RWPE2 (cell line): ENCODE measurements around the gene CNDP2.

ENCODE experiments used
- ATAC-seq: fragments of 200-7000 bp; cut with Tn5 transposase; 3 replicates; pipeline ENCODE4 v1.9.1; 2021; ENCODE audit warnings: low read depth
- DNase-seq: peaks from one replicate; pipeline ENCODE4 v3.0.0-alpha.2; 2020; ENCODE audit warnings: low spot score
- H3K27ac ChIP-seq: fragments of 450-650 bp; 2 replicates; pipeline ENCODE4 v1.5.1; 2017; ENCODE audit warnings: mild to moderate bottlenecking; ENCODE audit not compliant: poor library complexity, severe bottlenecking
- H3K27me3 ChIP-seq: fragments of 250-450 bp; sonication (Bioruptor Pico); 2 replicates; pipeline ENCODE4 v1.5.1; 2021; ENCODE audit warnings: mild to moderate bottlenecking, moderate library complexity; ENCODE audit not compliant: insufficient read depth, poor library complexity, severe bottlenecking
- H3K36me3 ChIP-seq: fragments of 250-450 bp; sonication (Bioruptor Pico); 2 replicates; pipeline ENCODE4 v1.5.1; 2020; ENCODE audit warnings: low read depth, mild to moderate bottlenecking, moderate library complexity
- H3K4me1 ChIP-seq: fragments of 250-450 bp; sonication (Bioruptor Pico); 2 replicates; pipeline ENCODE4 v1.5.1; 2021; ENCODE audit warnings: mild to moderate bottlenecking, moderate library complexity; ENCODE audit not compliant: insufficient read depth, poor library complexity, severe bottlenecking
- H3K4me3 ChIP-seq: fragments of 250-450 bp; sonication (Bioruptor Pico); 2 replicates; pipeline ENCODE4 v1.5.1; 2021; ENCODE audit warnings: mild to moderate bottlenecking, moderate library complexity; ENCODE audit not compliant: severe bottlenecking
- H3K9me3 ChIP-seq: fragments of 250-450 bp; sonication (Bioruptor Pico); 2 replicates; pipeline ENCODE4 v1.5.1; 2021; ENCODE audit warnings: mild to moderate bottlenecking, moderate library complexity; ENCODE audit not compliant: severe bottlenecking
- CTCF ChIP-seq: fragments of 450-650 bp; IDR thresholded peaks from one replicate; pipeline ENCODE4 v1.5.1; 2017; ENCODE audit warnings: mild to moderate bottlenecking, moderate library complexity; ENCODE audit not compliant: poor library complexity, severe bottlenecking

CNDP2 gene

GRCh38 chr18:74459889-74460288 lies 36.3 kb upstream of the CNDP2 start:
- DNase-seq, result no peak
- H3K36me3 ChIP-seq, result no peaks in the 10 kb centered on the region
- no peak overlapping the region for H3K4me3 ChIP-seq
- no peaks in the 10 kb centered on the region for H3K9me3 ChIP-seq
- no peaks in the 10 kb centered on the region for H3K4me1 ChIP-seq
- H3K27ac ChIP-seq, result no peak overlapping the region
- TF ChIP-seq CTCF, result no peak
- peaks cover 51% of the 10 kb centered on the region for H3K27me3 ChIP-seq
- no peak for ATAC-seq

GRCh38 chr18:74460825-74461224 lies 35.3 kb upstream of the CNDP2 start:
- no peak for DNase-seq
- Histone ChIP-seq H3K36me3 (no peaks in the 10 kb centered on the region), H3K4me1 (no peaks in the 10 kb centered on the region), H3K27ac (no peak overlapping the region), H3K27me3 (peaks cover 43% of the 10 kb centered on the region), H3K9me3 (no peaks in the 10 kb centered on the region), H3K4me3 (no peak overlapping the region)
- no peak for TF ChIP-seq CTCF
- ATAC-seq, result no peak

- Histone ChIP-seq H3K27me3 (peaks cover 22% of the 10 kb centered on the region), H3K4me3 (no peak overlapping the region)
- no peak for ATAC-seq
These were observed 32.9 kb upstream of the CNDP2 start for GRCh38 chr18:74463254-74463653.

GRCh38 chr18:74463983-74464382 lies 32.2 kb upstream of the CNDP2 start:
- TF ChIP-seq CTCF, result no peak
- no peak overlapping the region for H3K4me3 ChIP-seq
- peaks cover 15% of the 10 kb centered on the region for H3K27me3 ChIP-seq
- no peak overlapping the region for H3K27ac ChIP-seq
- DNase-seq (no peak), ATAC-seq (no peak)
- no peaks in the 10 kb centered on the region for H3K9me3 ChIP-seq
- no peaks in the 10 kb centered on the region for H3K36me3 ChIP-seq
- no peaks in the 10 kb centered on the region for H3K4me1 ChIP-seq

More at GRCh38 chr18:74463254-74463653, 32.9 kb upstream of the CNDP2 start:
- H3K4me1 ChIP-seq, result no peaks in the 10 kb centered on the region
- DNase-seq, result no peak
- H3K27ac ChIP-seq, result no peak overlapping the region
- no peak for TF ChIP-seq CTCF
- H3K36me3 ChIP-seq, result no peaks in the 10 kb centered on the region
- no peaks in the 10 kb centered on the region for H3K9me3 ChIP-seq

GRCh38 chr18:74465775-74466174 lies 30.4 kb upstream of the CNDP2 start:
- TF ChIP-seq CTCF, result no peak
- ATAC-seq (no peak), DNase-seq (no peak)
- no peaks in the 10 kb centered on the region for H3K4me1 ChIP-seq
- no peaks in the 10 kb centered on the region for H3K36me3 ChIP-seq
- H3K4me3 ChIP-seq, result no peak overlapping the region
- H3K27me3 ChIP-seq, result no peaks in the 10 kb centered on the region
- no peaks in the 10 kb centered on the region for H3K9me3 ChIP-seq
- no peak overlapping the region for H3K27ac ChIP-seq
